GM18519 (cell line): ENCODE measurements around the gene KRT36.

Source experiments
- ATAC-seq: cut with Tn5 transposase; IDR thresholded peaks from one replicate; pipeline ENCODE4 v1.9.1; 2021; ENCODE audit warnings: mild to moderate bottlenecking, moderate library complexity; ENCODE audit not compliant: unreplicated experiment, low FRiP score

Gene KRT36

DNA sequence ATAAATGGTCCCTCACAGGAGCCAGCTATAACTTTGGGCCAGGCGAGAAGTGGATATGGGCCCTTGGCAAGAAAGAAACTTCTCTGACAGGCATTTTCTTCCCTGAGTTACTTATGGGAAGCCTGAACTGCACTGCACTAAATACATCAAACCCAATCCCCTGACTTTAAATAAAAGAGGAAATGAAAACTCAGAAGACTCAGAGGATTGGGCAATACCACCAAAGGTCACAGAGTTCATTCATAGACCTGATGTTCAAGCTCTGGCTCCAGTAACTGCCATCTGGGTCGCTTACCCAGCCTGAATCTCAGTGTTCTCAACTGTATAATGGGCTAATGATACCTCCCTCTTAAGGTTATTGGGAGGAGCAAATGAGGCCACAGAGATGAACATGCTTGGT, 9.6 kb downstream of the KRT36 start:
- ATAC-seq, result no peak

GRCh38 chr17:41478237-41478636, 11.5 kb downstream of the KRT36 start:
- no peak for ATAC-seq

GRCh38 chr17:41476866-41477815, 12.6 kb downstream of the KRT36 start:
- no peak for ATAC-seq

- no peak for ATAC-seq
Measured at GRCh38 chr17:41475421-41475820, 14.3 kb downstream of the KRT36 start.

DNA sequence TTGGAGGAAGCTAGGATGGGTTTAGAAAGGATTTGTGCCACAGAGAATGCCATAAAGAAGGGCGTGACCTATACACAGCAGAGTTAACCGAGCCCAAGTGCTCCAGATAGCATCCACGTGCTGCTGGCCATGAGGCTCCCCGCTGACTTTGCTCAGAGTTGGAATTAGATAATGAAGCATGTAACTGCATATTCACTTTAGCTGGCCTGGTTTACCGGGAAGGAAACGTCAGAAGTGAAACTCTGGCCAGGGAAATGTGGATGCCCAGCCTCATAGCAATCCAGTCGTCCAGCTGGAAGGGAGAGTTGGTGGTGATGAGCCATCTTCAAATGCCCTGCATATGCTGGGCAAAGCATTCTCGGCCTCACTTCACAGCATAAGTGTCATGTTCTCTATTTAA, 14.8 kb downstream of the KRT36 start:
- ATAC-seq, result no peak

DNA sequence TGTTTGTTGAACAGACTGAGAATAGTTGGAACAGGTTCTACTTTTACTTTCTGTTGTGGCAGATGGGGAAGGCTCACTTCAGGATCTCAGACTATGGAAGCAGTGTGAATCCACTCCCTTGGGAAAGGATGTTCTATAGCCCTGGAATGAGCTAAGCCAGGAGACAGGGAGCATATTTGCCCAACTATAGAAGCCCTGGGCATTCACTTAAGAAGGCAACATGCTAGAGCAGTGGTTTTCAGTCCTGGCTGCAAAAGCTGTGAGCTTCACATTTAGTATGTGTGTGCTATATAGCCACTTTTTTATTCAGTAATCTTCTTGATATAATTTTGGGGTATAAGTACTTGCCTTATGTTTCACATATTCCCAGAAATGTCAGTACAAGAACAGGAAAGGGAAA, 21.4 kb downstream of the KRT36 start:
- no peak for ATAC-seq

DNA sequence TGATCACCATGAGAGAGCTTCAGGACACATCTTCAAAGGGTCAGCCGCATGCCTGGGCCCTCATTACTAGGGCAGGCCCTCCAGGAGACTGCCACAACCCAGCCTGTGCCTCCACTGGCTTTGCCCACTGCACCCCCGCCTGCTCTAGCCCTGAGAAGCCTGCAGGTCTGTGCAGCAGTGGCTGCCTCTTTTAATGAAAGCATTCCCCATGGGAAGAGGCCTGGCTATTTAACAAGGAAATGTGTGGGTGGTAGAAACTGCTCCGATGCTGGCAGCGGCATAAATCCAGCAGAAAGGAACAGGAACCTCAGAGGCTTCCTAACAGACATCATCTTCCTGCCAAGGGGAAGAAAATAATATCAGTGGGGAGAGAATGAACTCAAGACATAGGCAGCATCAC, 22.1 kb downstream of the KRT36 start:
- ATAC-seq, result no peak

DNA sequence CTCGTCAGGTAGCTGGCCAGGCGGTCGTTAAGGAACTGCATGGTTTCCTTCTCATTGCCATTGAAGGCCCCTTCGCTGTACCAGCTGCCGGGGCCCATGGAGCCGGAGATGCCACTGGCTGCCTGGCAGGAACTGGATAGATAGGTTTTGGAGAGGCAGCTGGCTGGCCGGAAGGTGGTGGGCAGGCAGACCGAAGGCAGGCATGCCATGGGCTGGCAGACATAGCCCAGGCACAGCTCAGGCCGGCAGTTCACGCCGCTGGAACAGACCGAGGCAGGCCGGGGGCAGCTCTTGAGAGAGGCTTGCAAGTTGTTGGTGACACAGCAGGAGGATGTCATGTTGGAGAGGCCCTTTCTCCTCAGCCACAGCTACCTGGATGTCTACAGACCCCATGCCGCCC, 22.7 kb downstream of the KRT36 start, which contains the start of gene KRT32:
Gene KRT32, minus strand, starts transcription at position 399 of the 400 bp plus-strand sequence. Its CDS starts 61 bp downstream, at position 338.
- ATAC-seq, result no peak

GRCh38 chr17:41464682-41465081, 25.0 kb downstream of the KRT36 start:
- ATAC-seq, result no peak

- ATAC-seq, result no peak
Measured at GRCh38 chr17:41464173-41464572, 25.5 kb downstream of the KRT36 start.

- ATAC-seq, result no peak
Measured at GRCh38 chr17:41463746-41464145, 26.0 kb downstream of the KRT36 start.

GRCh38 chr17:41462705-41463104, 27.0 kb downstream of the KRT36 start:
- no peak for ATAC-seq

- no peak for ATAC-seq
Measured at GRCh38 chr17:41457676-41458075, 32.0 kb downstream of the KRT36 start.

- ATAC-seq, result no peak
Measured at GRCh38 chr17:41456204-41456603, 33.5 kb downstream of the KRT36 start.

DNA sequence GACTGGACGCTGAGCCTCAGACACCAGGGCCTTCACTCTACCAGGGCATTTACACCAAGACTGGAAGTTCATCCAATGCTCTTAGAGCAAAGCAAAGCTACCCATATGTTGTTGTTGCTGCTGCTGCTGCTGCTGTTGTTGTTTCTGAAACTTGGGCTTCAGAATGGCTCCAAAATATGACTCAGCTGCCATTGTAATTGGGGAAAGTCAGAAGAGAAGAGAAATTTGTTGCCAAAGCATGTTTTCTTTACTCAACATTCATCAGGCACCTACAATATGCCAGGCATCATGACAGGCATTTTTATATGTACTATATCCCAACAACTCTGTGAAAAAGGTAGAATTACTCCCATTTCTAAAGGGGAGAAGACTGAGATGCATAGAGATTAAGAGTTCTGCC, 34.5 kb downstream of the KRT36 start:
- ATAC-seq, result no peak

DNA sequence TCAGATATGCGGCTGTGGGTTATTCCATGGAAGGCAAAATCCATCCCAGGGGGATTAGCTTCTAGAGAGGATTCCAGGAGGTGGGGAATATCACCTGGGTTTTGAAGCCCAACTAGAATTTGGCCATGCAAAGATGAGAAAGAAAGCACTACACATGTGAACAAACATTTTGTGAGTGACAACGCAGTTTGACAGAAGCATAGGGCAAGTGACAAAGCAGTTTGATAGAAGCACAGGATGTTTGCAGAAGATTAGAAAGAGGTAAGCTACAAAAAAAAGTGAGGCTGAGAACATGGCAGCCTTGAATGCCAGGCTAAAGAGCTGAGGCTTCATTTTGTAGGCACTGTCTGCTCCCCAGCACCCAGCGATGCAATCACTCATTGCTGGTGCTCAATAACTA, 36.6 kb downstream of the KRT36 start:
- ATAC-seq, result no peak

DNA sequence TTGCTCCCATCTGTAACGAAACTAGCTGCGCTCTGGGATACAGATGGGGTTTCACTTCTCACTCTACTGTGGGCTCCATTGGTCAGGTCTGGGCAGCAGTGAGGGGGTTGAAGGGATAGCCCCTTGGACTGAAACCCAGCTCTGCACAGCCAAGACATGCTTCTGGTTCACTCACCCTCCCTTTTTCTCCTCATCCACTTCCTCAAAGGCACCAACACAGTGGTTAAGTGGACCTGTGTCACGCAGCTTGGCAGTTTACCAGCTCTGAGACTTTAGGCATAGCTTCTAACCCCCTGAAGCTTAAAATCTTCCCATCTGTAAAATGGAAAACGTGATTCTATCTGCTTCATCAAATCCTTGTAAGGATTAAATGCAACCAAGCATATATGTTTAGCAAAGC, 37.4 kb downstream of the KRT36 start:
- no peak for ATAC-seq

- no peak for ATAC-seq
Measured at GRCh38 chr17:41451154-41451728, 38.5 kb downstream of the KRT36 start.

DNA sequence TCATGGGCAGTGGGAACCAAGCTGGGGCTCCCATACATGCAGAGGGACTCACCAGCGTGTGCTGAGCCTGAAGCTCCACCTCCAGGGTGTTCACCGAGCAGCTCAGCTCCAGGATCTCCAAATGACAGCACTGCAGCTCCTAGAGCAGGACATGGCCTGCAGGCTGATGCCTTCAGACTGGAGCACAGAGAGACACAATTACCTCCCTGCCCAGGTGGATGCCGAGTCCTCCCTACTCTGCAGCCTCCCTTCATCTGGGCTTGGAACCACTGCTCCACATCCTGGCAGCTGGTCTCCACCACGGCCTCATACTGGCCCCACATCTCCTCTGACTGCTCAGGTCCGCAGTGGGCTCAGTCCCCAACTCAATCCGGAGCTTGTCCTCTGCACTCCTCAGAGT, 40.7 kb downstream of the KRT36 start:
- no peak for ATAC-seq

DNA sequence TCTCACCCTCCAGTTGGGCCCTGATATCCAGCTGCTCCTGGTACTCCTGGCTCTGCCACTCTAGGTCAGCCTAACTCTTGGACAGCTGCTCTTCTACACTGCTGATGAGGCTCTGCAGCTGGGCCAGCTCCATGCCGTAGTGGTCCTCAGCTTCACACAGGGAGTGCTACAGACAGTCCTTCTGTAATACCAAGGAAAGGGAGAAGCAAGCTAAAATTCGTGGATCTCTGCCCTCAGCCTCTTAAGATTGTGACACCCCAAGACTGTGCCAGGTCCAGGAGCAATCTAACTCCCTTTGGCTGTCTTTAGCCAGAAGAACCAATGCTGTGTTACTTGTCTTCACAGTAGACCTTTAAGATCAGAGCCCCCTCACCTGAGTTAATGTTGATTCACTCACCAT, 41.2 kb downstream of the KRT36 start:
- ATAC-seq, result no peak

DNA sequence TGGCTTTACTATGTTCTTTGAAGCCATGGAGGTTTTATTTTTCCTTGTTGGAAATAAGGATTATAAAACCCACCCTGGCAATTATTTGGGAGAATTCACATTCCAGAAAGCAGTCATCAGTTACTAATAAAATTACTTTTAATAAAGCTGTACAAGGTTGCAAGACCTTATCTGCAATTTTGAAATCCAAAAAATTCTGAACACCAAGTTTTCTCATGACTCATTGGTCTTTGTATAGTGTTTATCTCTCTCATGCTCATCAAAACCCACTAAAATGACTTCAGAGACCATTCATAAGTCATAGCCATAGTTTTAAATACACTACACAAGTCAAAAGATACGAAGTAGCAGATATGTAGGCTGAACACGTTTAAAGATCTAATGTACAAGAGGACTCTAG, 42.9 kb downstream of the KRT36 start:
- no peak for ATAC-seq

DNA sequence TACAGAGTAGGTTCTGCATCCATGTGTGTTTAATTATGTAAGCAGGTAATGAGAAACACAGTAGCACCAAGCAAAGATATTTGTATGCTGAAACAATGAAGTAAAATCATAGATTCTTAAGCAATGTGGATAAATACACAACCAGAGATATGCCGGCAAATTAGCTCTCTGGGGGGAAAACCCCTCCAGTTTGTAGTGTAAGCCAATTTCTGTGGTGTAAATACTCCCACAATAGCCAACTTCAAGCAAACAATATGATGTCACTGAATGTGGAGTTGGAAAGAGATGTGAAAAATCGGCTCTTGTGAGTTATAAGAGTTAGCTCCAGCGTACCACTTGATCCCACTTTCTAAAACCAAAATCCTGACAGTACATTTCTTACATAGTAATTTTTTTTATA, 45.1 kb downstream of the KRT36 start:
- no peak for ATAC-seq
